HEK293 (cell line): ENCODE measurements around the gene PAK5.

Source experiments
- CTCF ChIA-PET: fragments of 350-600 bp; formaldehyde crosslinking; extraction: SDS; loops from one replicate; lab custom pipeline; 2021; ENCODE audit warnings: antibody characterized with exemption; lab: Yijun Ruan, JAX
- POLR2A ChIA-PET: fragments of 300-600 bp; formaldehyde crosslinking; extraction: SDS; loops from one replicate; lab custom pipeline; 2020; ENCODE audit warnings: antibody characterized with exemption, inconsistent platforms; lab: Yijun Ruan, JAX
- H3K27ac ChIP-seq: fragments of 200-500 bp; sonication (Bioruptor generic); 2 replicates; pipeline ENCODE4 v1.5.1; 2014; ENCODE audit warnings: low read depth, low read length, control low read depth, inconsistent platforms; ENCODE audit errors: extremely low read depth
- H3K36me3 ChIP-seq, 2 experiments: fragments of 200-500 bp in 1 of 2; sonication (Bioruptor generic) in 1 of 2; 1 replicate in 1 of 2; 2 replicates in 1 of 2; pipeline ENCODE4 v1.5.1; 2014 to 2017; ENCODE audit warnings: inconsistent platforms in 2 of 2, low read length in 2 of 2; ENCODE audit not compliant: control insufficient read depth in 2 of 2, insufficient read depth in 1 of 2
- H3K4me1 ChIP-seq: fragments of 200-500 bp; sonication (Bioruptor generic); 2 replicates; pipeline ENCODE4 v1.5.1; 2014; ENCODE audit warnings: mild to moderate bottlenecking, low read length, inconsistent platforms; ENCODE audit not compliant: control insufficient read depth, insufficient read depth
- H3K4me3 ChIP-seq: 2 replicates; pipeline ENCODE4 v1.5.1; 2011; ENCODE audit warnings: low read depth, mild to moderate bottlenecking, control low read depth, low read length, moderate library complexity
- H3K9me3 ChIP-seq: fragments of 200-500 bp; sonication (Bioruptor generic); 2 replicates; pipeline ENCODE4 v1.5.1; 2014; ENCODE audit warnings: low read depth, low read length, inconsistent platforms; ENCODE audit not compliant: control insufficient read depth, insufficient read depth
- SCRT1 ChIP-seq: fragments of 450-650 bp; formaldehyde crosslinking; IDR thresholded peaks from 2 replicates; pipeline ENCODE4 v1.5.1; 2016; ENCODE audit warnings: missing biosample characterization, missing genetic modification characterization, borderline replicate concordance
- SCRT2 ChIP-seq: fragments of 450-650 bp; formaldehyde crosslinking; IDR thresholded peaks from 2 replicates; pipeline ENCODE4 v1.5.1; 2016; ENCODE audit warnings: missing biosample characterization, missing genetic modification characterization
- WT1 ChIP-seq: fragments of 450-650 bp; formaldehyde crosslinking; IDR thresholded peaks from 2 replicates; pipeline ENCODE4 v1.5.1; 2016; ENCODE audit warnings: missing biosample characterization, missing genetic modification characterization
- YY2 ChIP-seq: fragments of 450-650 bp; formaldehyde crosslinking; IDR thresholded peaks from 2 replicates; pipeline ENCODE4 v1.5.1; 2016; ENCODE audit warnings: missing biosample characterization, missing genetic modification characterization
- ZBTB49 ChIP-seq: fragments of 450-650 bp; formaldehyde crosslinking; IDR thresholded peaks from 2 replicates; pipeline ENCODE4 v1.5.1; 2016; ENCODE audit warnings: missing biosample characterization, missing genetic modification characterization, low read depth
- ZFP37 ChIP-seq: fragments of 450-650 bp; formaldehyde crosslinking; IDR thresholded peaks from 2 replicates; pipeline ENCODE4 v1.5.1; 2016; ENCODE audit warnings: missing biosample characterization, missing genetic modification characterization
- ZNF112 ChIP-seq: fragments of 450-650 bp; formaldehyde crosslinking; IDR thresholded peaks from 2 replicates; pipeline ENCODE4 v1.5.0; 2017; ENCODE audit warnings: missing biosample characterization, missing genetic modification characterization
- ZNF292 ChIP-seq: fragments of 450-650 bp; formaldehyde crosslinking; IDR thresholded peaks from 2 replicates; pipeline ENCODE4 v1.5.1; 2016; ENCODE audit warnings: low read depth, missing biosample characterization, missing genetic modification characterization, borderline replicate concordance
- ZNF302 ChIP-seq: fragments of 450-650 bp; formaldehyde crosslinking; IDR thresholded peaks from 2 replicates; pipeline ENCODE4 v1.5.1; 2016; ENCODE audit warnings: missing biosample characterization, missing genetic modification characterization, low read depth
- ZNF324 ChIP-seq: fragments of 450-650 bp; formaldehyde crosslinking; IDR thresholded peaks from 2 replicates; pipeline ENCODE4 v1.5.1; 2016; ENCODE audit warnings: missing biosample characterization, missing genetic modification characterization
- ZNF404 ChIP-seq: fragments of 450-650 bp; formaldehyde crosslinking; IDR thresholded peaks from 2 replicates; pipeline ENCODE4 v1.5.1; 2017; ENCODE audit warnings: missing biosample characterization, missing genetic modification characterization
- ZNF544 ChIP-seq: fragments of 450-650 bp; formaldehyde crosslinking; IDR thresholded peaks from 2 replicates; pipeline ENCODE4 v1.5.0; 2017; ENCODE audit warnings: missing biosample characterization, missing genetic modification characterization
- ZNF549 ChIP-seq: fragments of 450-650 bp; IDR thresholded peaks from 2 replicates; pipeline ENCODE4 v1.5.1; 2018; ENCODE audit warnings: missing biosample characterization, missing genetic modification characterization, mild to moderate bottlenecking, inconsistent platforms, moderate library complexity
- ZNF664 ChIP-seq: fragments of 450-650 bp; formaldehyde crosslinking; IDR thresholded peaks from 2 replicates; pipeline ENCODE4 v1.5.1; 2016; ENCODE audit warnings: missing biosample characterization, missing genetic modification characterization
- ZNF707 ChIP-seq: fragments of 450-650 bp; formaldehyde crosslinking; IDR thresholded peaks from 2 replicates; pipeline ENCODE4 v1.5.1; 2016; ENCODE audit warnings: missing biosample characterization, missing genetic modification characterization
- ZNF776 ChIP-seq: fragments of 450-650 bp; formaldehyde crosslinking; IDR thresholded peaks from 2 replicates; pipeline ENCODE4 v1.5.0; 2017; ENCODE audit warnings: missing biosample characterization, missing genetic modification characterization, borderline replicate concordance
- ZNF777 ChIP-seq: fragments of 450-650 bp; formaldehyde crosslinking; IDR thresholded peaks from 2 replicates; pipeline ENCODE4 v1.5.1; 2017; ENCODE audit warnings: missing biosample characterization, missing genetic modification characterization, borderline replicate concordance
- ZNF785 ChIP-seq: fragments of 450-650 bp; formaldehyde crosslinking; IDR thresholded peaks from 2 replicates; pipeline ENCODE4 v1.5.1; 2016; ENCODE audit warnings: missing biosample characterization, missing genetic modification characterization
- ZNF791 ChIP-seq: fragments of 450-650 bp; formaldehyde crosslinking; IDR thresholded peaks from 2 replicates; pipeline ENCODE4 v1.5.1; 2016; ENCODE audit warnings: missing biosample characterization, missing genetic modification characterization
- ZXDB ChIP-seq: fragments of 450-650 bp; formaldehyde crosslinking; IDR thresholded peaks from 2 replicates; pipeline ENCODE4 v1.5.1; 2016; ENCODE audit warnings: missing biosample characterization, missing genetic modification characterization
- TF ChIP-seq, protein P1 (sequence below): fragments of 450-650 bp; formaldehyde crosslinking; IDR thresholded peaks from 2 replicates; pipeline ENCODE4 v1.5.1; 2016; ENCODE audit warnings: missing biosample characterization, missing genetic modification characterization
- TF ChIP-seq, protein P2 (sequence below): fragments of 450-650 bp; formaldehyde crosslinking; IDR thresholded peaks from 2 replicates; pipeline ENCODE4 v1.5.1; 2016; ENCODE audit warnings: missing biosample characterization, missing genetic modification characterization
- TF ChIP-seq, protein P3 (sequence below): fragments of 450-650 bp; formaldehyde crosslinking; IDR thresholded peaks from 2 replicates; pipeline ENCODE4 v1.5.1; 2016; ENCODE audit warnings: missing biosample characterization, missing genetic modification characterization
- TF ChIP-seq, protein P4 (sequence below): fragments of 450-650 bp; formaldehyde crosslinking; IDR thresholded peaks from 2 replicates; pipeline ENCODE4 v1.5.1; 2017; ENCODE audit warnings: missing biosample characterization, missing genetic modification characterization

Gene PAK5

DNA sequence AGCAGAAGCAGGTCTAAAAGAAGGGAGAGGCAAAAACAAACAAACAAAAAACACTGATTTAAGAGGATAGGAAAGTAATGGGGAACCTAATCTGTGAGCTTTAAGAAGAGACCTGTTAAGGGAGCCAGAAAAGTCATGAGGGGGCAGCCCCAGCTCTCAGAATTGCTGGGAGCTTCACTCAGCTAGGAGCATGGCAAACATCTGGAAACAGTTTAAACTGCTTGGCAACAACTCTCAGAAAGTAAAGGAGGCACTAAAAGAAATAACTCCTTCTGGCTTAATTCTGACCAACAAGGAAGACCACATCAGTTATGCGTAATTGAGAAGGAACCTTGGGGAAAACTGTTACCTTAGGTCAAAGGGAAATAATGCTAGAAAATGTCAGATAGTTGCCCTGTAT is 203.1 kb downstream of the PAK5 start:
- Histone ChIP-seq H3K4me1 (no peaks in the 10 kb centered on the region), H3K4me3 (no peak overlapping the region), H3K9me3 (no peaks in the 10 kb centered on the region), H3K36me3 (no peaks in the 10 kb centered on the region), H3K27ac (no peak overlapping the region)
- no peak for TF ChIP-seq SCRT2
- TF ChIP-seq, protein P1, sequence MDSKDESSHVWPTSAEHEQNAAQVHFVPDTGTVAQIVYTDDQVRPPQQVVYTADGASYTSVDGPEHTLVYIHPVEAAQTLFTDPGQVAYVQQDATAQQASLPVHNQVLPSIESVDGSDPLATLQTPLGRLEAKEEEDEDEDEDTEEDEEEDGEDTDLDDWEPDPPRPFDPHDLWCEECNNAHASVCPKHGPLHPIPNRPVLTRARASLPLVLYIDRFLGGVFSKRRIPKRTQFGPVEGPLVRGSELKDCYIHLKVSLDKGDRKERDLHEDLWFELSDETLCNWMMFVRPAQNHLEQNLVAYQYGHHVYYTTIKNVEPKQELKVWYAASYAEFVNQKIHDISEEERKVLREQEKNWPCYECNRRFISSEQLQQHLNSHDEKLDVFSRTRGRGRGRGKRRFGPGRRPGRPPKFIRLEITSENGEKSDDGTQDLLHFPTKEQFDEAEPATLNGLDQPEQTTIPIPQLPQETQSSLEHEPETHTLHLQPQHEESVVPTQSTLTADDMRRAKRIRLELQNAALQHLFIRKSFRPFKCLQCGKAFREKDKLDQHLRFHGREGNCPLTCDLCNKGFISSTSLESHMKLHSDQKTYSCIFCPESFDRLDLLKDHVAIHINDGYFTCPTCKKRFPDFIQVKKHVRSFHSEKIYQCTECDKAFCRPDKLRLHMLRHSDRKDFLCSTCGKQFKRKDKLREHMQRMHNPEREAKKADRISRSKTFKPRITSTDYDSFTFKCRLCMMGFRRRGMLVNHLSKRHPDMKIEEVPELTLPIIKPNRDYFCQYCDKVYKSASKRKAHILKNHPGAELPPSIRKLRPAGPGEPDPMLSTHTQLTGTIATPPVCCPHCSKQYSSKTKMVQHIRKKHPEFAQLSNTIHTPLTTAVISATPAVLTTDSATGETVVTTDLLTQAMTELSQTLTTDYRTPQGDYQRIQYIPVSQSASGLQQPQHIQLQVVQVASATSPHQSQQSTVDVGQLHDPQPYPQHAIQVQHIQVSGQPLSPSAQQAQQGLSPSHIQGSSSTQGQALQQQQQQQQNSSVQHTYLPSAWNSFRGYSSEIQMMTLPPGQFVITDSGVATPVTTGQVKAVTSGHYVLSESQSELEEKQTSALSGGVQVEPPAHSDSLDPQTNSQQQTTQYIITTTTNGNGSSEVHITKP = no peak
- TF ChIP-seq, protein P2, sequence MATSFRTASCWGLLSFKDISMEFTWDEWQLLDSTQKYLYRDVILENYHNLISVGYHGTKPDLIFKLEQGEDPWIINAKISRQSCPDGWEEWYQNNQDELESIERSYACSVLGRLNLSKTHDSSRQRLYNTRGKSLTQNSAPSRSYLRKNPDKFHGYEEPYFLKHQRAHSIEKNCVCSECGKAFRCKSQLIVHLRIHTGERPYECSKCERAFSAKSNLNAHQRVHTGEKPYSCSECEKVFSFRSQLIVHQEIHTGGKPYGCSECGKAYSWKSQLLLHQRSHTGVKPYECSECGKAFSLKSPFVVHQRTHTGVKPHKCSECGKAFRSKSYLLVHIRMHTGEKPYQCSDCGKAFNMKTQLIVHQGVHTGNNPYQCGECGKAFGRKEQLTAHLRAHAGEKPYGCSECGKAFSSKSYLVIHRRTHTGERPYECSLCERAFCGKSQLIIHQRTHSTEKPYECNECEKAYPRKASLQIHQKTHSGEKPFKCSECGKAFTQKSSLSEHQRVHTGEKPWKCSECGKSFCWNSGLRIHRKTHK = no peak
- no peak for TF ChIP-seq ZXDB (tag by site-specific recombination)
- TF ChIP-seq ZNF791 (tag by site-specific recombination) = no peak
- TF ChIP-seq, protein P3, sequence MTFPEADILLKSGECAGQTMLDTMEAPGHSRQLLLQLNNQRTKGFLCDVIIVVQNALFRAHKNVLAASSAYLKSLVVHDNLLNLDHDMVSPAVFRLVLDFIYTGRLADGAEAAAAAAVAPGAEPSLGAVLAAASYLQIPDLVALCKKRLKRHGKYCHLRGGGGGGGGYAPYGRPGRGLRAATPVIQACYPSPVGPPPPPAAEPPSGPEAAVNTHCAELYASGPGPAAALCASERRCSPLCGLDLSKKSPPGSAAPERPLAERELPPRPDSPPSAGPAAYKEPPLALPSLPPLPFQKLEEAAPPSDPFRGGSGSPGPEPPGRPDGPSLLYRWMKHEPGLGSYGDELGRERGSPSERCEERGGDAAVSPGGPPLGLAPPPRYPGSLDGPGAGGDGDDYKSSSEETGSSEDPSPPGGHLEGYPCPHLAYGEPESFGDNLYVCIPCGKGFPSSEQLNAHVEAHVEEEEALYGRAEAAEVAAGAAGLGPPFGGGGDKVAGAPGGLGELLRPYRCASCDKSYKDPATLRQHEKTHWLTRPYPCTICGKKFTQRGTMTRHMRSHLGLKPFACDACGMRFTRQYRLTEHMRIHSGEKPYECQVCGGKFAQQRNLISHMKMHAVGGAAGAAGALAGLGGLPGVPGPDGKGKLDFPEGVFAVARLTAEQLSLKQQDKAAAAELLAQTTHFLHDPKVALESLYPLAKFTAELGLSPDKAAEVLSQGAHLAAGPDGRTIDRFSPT (tag by site-specific recombination) = no peak
- TF ChIP-seq ZNF292 (tag by site-specific recombination) = no peak
- TF ChIP-seq ZNF776 = no peak
- no peak for TF ChIP-seq ZNF112 (tag by site-specific recombination)
- no peak for TF ChIP-seq ZNF404 (tag by site-specific recombination)
- POLR2A ChIA-PET = no interaction called here
- CTCF ChIA-PET = interaction anchor here (1.2 to 1.6 kb wide), 2 partner anchors 26 to 222 kb away, joined by 3 to 4 read pairs; no protein-coding TSS in a partner anchor

GRCh38 chr20:9634327-9634726 is 204.5 kb downstream of the PAK5 start:
- Histone ChIP-seq H3K9me3 (no peaks in the 10 kb centered on the region), H3K36me3 (no peaks in the 10 kb centered on the region), H3K4me3 (no peak overlapping the region), H3K27ac (no peak overlapping the region), H3K4me1 (no peaks in the 10 kb centered on the region)
- POLR2A ChIA-PET = no interaction called here
- TF ChIP-seq WT1 (tag by site-specific recombination) (no peak), ZNF324 (tag by site-specific recombination) (no peak), ZFP37 (no peak), ZNF549 (tag by site-specific recombination) (no peak), ZNF544 (tag by site-specific recombination) (no peak), ZNF302 (no peak), ZNF707 (no peak), ZNF777 (no peak), SCRT1 (tag by site-specific recombination) (no peak), ZBTB49 (tag by site-specific recombination) (no peak), ZNF785 (tag by site-specific recombination) (no peak), ZNF664 (tag by site-specific recombination) (no peak), YY2 (tag by site-specific recombination) (no peak)
- TF ChIP-seq, protein P2 = no peak
- TF ChIP-seq, protein P4, sequence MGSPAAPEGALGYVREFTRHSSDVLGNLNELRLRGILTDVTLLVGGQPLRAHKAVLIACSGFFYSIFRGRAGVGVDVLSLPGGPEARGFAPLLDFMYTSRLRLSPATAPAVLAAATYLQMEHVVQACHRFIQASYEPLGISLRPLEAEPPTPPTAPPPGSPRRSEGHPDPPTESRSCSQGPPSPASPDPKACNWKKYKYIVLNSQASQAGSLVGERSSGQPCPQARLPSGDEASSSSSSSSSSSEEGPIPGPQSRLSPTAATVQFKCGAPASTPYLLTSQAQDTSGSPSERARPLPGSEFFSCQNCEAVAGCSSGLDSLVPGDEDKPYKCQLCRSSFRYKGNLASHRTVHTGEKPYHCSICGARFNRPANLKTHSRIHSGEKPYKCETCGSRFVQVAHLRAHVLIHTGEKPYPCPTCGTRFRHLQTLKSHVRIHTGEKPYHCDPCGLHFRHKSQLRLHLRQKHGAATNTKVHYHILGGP (tag by site-specific recombination) = no peak
- CTCF ChIA-PET = interaction anchor here (0.6 to 0.7 kb wide), 2 partner anchors 210 to 567 kb away, joined by 3 read pairs; no protein-coding TSS in a partner anchor
